Activated CD8-positive, alpha-beta memory T cell treated with anti-CD3 and anti-CD28 coated beads for 48 hours (primary cell): Measurements from ENCODE around the gene LFNG.

ENCODE experiments used
- DNase-seq, 3 experiments: peaks; one replicate each; pipeline ENCODE4 v3.0.0-alpha.2; 2020; ENCODE audit warnings: low read depth in 2 of 3, low spot score in 2 of 3

The LFNG gene

GRCh38 chr7:2483494-2483893 lies 36.1 kb upstream of the LFNG start:
- DNase-seq, result no peak

- no peak for DNase-seq
Observed at GRCh38 chr7:2484868-2485267, 34.7 kb upstream of the LFNG start.

- DNase-seq, result no peak
Observed at GRCh38 chr7:2487586-2488271, 31.8 kb upstream of the LFNG start.

- no peak for DNase-seq
Observed at GRCh38 chr7:2488272-2488645, 31.3 kb upstream of the LFNG start.

GRCh38 chr7:2488681-2489080 lies 30.9 kb upstream of the LFNG start:
- no peak for DNase-seq

- DNase-seq, result no peak
Observed at GRCh38 chr7:2490181-2490651, 29.4 kb upstream of the LFNG start.

GRCh38 chr7:2492038-2492437 lies 27.5 kb upstream of the LFNG start:
- DNase-seq, result no peak

- no peak for DNase-seq
Observed at GRCh38 chr7:2493205-2494164, 26.1 kb upstream of the LFNG start.

GRCh38 chr7:2494191-2495130 lies 25.1 kb upstream of the LFNG start:
- DNase-seq, result no peak

- no peak for DNase-seq
Observed at GRCh38 chr7:2495418-2496299, 23.9 kb upstream of the LFNG start.

- no peak for DNase-seq
Observed at GRCh38 chr7:2496375-2496774, 23.2 kb upstream of the LFNG start.

GRCh38 chr7:2497065-2497464 lies 22.5 kb upstream of the LFNG start:
- no peak for DNase-seq

- no peak for DNase-seq
Observed at GRCh38 chr7:2497500-2498336, 21.9 kb upstream of the LFNG start.

- DNase-seq, result no peak
Observed at GRCh38 chr7:2498708-2499107, 20.9 kb upstream of the LFNG start.

- no peak for DNase-seq
Observed at GRCh38 chr7:2499181-2499580, 20.4 kb upstream of the LFNG start.

GRCh38 chr7:2499719-2500430 lies 19.7 kb upstream of the LFNG start:
- no peak for DNase-seq

GRCh38 chr7:2500701-2501100 lies 18.9 kb upstream of the LFNG start:
- DNase-seq, result no peak

- DNase-seq, result no peak
Observed at GRCh38 chr7:2501947-2502646, 17.5 kb upstream of the LFNG start.
